ENCODE data around the gene RAB26.
"Not testable (repeated sequence)": the region's sequence is repeated elsewhere in the genome, so short reads cannot be mapped to it uniquely, and the experiment has no call there.

DNA sequence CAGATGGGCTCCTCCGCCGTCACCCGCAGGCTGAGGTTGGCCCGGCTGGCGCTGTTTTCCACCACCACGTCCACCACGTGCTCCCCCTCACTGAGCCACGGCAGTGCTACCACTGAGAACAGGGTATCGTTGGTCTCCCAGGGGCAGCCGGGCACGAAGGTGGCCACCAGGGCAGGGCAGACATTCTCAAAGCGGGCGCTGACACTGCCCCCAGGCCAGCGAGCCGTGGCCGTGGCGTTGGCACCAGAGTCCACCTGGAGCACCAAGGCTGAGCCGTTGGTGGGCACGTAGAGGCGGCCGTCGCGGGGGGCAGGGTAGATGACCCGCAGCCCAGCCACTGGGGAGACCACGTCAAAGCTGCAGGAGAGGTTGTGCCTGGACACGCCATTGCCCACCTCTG lies 34.2 kb upstream of the RAB26 start:
- TF ChIP-seq, protein P1, sequence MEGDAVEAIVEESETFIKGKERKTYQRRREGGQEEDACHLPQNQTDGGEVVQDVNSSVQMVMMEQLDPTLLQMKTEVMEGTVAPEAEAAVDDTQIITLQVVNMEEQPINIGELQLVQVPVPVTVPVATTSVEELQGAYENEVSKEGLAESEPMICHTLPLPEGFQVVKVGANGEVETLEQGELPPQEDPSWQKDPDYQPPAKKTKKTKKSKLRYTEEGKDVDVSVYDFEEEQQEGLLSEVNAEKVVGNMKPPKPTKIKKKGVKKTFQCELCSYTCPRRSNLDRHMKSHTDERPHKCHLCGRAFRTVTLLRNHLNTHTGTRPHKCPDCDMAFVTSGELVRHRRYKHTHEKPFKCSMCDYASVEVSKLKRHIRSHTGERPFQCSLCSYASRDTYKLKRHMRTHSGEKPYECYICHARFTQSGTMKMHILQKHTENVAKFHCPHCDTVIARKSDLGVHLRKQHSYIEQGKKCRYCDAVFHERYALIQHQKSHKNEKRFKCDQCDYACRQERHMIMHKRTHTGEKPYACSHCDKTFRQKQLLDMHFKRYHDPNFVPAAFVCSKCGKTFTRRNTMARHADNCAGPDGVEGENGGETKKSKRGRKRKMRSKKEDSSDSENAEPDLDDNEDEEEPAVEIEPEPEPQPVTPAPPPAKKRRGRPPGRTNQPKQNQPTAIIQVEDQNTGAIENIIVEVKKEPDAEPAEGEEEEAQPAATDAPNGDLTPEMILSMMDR (IDR thresholded peaks at IDR 0.05), result not testable (repeated sequence)
- not testable (repeated sequence) for TF ChIP-seq POLR2A (IDR thresholded peaks at IDR 0.05)
